ENCODE measurements around the gene DDX55. TPM values are rescaled to one million over a fixed set of nuclear protein-coding genes. Genes with fewer than 3 reads are reported as not detected.
A peak's percentile ranks its signal among the peaks of the same experiment; 100 is the strongest.
"Not testable (repeated sequence)": the region's sequence is repeated elsewhere in the genome, so short reads cannot be mapped to it uniquely, and the experiment has no call there.

Gene DDX55, protein sequence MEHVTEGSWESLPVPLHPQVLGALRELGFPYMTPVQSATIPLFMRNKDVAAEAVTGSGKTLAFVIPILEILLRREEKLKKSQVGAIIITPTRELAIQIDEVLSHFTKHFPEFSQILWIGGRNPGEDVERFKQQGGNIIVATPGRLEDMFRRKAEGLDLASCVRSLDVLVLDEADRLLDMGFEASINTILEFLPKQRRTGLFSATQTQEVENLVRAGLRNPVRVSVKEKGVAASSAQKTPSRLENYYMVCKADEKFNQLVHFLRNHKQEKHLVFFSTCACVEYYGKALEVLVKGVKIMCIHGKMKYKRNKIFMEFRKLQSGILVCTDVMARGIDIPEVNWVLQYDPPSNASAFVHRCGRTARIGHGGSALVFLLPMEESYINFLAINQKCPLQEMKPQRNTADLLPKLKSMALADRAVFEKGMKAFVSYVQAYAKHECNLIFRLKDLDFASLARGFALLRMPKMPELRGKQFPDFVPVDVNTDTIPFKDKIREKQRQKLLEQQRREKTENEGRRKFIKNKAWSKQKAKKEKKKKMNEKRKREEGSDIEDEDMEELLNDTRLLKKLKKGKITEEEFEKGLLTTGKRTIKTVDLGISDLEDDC
- total RNA-seq: 10 to 100 TPM; 25.9 to 42.7 (median 41.5) TPM
- total RNA-seq (2013): 44.1 TPM

DNA sequence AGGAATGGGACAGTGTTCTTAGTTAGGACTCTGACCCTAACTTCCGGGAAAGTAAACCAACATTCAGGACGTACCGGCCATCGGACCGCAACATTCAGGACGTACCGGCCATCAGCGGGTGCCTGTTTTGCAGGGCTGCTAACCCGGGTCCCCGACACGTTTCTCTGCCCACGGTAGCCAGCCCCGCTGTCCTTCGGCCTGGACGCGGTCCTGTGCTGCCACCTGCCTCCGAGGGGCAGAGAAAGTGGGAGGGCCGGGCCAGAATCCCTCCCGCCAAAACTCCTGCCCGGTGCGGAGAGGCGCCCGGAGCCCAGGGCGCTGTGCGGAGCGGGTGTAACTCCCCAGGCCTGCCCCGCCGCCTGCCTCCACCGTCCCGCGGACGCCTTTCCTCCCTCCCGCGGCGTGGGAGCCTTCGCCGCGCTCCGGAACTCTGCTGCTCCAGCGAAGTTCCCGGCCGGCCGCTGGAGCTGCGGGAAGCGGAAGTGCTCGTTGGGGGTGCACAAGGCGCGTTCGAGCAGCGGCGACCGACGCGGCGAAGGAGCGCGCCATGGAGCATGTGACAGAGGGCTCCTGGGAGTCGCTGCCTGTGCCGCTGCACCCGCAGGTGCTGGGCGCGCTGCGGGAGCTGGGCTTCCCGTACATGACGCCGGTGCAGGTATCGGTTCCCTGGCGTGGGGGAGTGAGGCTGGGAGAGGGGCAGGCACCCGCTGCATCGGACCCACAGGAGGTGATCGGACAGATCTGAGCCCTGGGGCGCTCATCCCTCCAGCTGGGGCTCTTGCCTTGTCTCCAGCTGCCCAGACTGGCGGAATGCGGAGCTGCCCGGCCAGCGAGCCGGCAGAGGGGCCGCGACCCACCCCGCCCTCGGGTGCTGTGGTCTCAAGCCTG is at the start of gene DDX55:
Gene DDX55, plus strand, starts transcription at position 498 of the 888 bp plus-strand sequence. Its CDS starts 50 bp downstream, at position 548.
- peaks cover 26% of the 10 kb centered on the region for H3K4me1 ChIP-seq (ENCODE audit: control insufficient read depth, insufficient read depth, low read length)
- no peaks in the 10 kb centered on the region for H3K9me3 ChIP-seq (ENCODE audit: control insufficient read depth, insufficient read depth, low read length)
- Mint-ChIP-seq H3K27me3 (ENCODE audit: low read depth in 2 of 2) (no peaks in the 10 kb centered on the region), H3K9me3 (no peaks in the 10 kb centered on the region), H3K36me3 (peaks cover 9% of the 10 kb centered on the region), H3K4me3 (peak within 1 kb of the TSS; percentile 99), H3K27ac (peak within 1 kb of the TSS; percentile 92 to 97), H3K4me1 (peaks cover 21 to 23% of the 10 kb centered on the region in 2 donors)
- H3K27me3 ChIP-seq (ENCODE audit: control insufficient read depth, insufficient read depth, low read length): no peaks in the 10 kb centered on the region
- H3K4me3 ChIP-seq (ENCODE audit: low read length): peak within 1 kb of the TSS; percentile 93
- H3K27ac ChIP-seq (ENCODE audit: low read length): peak within 1 kb of the TSS; percentile 83
- ATAC-seq: peak; percentile 91 to 96 (median 94)
- peak; percentile 81 to 95 for DNase-seq
- TF ChIP-seq, protein P1, sequence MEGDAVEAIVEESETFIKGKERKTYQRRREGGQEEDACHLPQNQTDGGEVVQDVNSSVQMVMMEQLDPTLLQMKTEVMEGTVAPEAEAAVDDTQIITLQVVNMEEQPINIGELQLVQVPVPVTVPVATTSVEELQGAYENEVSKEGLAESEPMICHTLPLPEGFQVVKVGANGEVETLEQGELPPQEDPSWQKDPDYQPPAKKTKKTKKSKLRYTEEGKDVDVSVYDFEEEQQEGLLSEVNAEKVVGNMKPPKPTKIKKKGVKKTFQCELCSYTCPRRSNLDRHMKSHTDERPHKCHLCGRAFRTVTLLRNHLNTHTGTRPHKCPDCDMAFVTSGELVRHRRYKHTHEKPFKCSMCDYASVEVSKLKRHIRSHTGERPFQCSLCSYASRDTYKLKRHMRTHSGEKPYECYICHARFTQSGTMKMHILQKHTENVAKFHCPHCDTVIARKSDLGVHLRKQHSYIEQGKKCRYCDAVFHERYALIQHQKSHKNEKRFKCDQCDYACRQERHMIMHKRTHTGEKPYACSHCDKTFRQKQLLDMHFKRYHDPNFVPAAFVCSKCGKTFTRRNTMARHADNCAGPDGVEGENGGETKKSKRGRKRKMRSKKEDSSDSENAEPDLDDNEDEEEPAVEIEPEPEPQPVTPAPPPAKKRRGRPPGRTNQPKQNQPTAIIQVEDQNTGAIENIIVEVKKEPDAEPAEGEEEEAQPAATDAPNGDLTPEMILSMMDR (IDR thresholded peaks at IDR 0.05): peak; percentile 43
- WGBS (ENCODE audit: insufficient coverage): under 1% methylated on average over 81 of the region's 81 CpGs
- intact Hi-C loops (cut with micrococcal nuclease): loop anchor here (5.0 kb wide), 1 partner anchor 240 kb away; the partner anchor contains the start of gene SBNO1
- H3K36me3 ChIP-seq (ENCODE audit: control insufficient read depth, insufficient read depth, low read length): peaks cover 25% of the 10 kb centered on the region

DNA sequence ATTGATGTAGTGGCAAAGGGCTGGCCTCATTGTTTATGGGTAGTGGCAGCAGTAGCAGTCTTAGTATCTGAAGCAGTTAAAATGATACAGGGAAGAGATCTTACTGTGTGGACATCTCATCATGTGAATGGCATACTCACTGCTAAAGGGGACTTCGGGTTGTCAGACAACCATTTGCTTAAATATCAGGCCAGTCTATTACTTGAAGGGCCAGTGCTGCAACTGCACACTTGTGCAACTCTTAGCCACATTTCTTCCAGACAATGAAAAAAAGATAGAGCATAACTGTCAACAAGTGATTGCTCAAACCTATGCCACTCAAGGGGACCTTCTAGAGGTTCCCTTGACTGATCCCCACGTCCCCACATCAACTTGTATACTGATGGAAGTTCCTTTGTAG is 47.8 kb upstream of the DDX55 start:
- H3K4me3 ChIP-seq (ENCODE audit: low read length); ATAC-seq; H3K9me3 ChIP-seq (ENCODE audit: control insufficient read depth, insufficient read depth, low read length); H3K27me3 Mint-ChIP-seq (ENCODE audit: low read depth in 2 of 2); DNase-seq; H3K27me3 ChIP-seq (ENCODE audit: control insufficient read depth, insufficient read depth, low read length); H3K4me1 Mint-ChIP-seq; H3K27ac ChIP-seq (ENCODE audit: low read length); H3K36me3 ChIP-seq (ENCODE audit: control insufficient read depth, insufficient read depth, low read length); H3K9me3 Mint-ChIP-seq; intact Hi-C loops (cut with micrococcal nuclease); H3K36me3 Mint-ChIP-seq; H3K4me3 Mint-ChIP-seq; H3K27ac Mint-ChIP-seq; H3K4me1 ChIP-seq (ENCODE audit: control insufficient read depth, insufficient read depth, low read length): not testable (repeated sequence)
- 82% methylated on average over 2 of the region's 2 CpGs for WGBS (ENCODE audit: insufficient coverage)

DNA sequence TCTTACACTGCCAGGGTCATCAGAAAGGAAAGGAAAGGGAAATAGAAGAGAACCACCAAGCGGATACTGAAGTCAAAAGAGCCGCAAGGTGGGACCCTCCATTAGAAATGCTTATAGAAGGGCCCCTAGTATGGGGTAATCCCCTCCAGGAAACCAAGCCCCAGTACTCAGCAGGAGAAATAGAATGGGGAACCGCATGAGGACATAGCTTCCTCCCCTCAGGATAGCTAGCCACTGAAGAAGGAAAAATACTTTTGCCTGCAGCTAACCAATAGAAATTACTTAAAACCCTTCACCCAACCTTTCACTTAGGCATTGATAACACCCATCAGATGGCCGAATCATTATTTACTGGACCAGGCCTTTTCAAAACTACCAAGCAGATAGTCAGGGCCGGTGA is 47.1 kb upstream of the DDX55 start:
- H3K36me3 ChIP-seq (ENCODE audit: control insufficient read depth, insufficient read depth, low read length); H3K36me3 Mint-ChIP-seq; H3K4me3 Mint-ChIP-seq; H3K27me3 Mint-ChIP-seq (ENCODE audit: low read depth in 2 of 2); H3K9me3 ChIP-seq (ENCODE audit: control insufficient read depth, insufficient read depth, low read length); intact Hi-C loops (cut with micrococcal nuclease); H3K4me1 ChIP-seq (ENCODE audit: control insufficient read depth, insufficient read depth, low read length); DNase-seq; H3K4me1 Mint-ChIP-seq; ATAC-seq; H3K27ac ChIP-seq (ENCODE audit: low read length); H3K9me3 Mint-ChIP-seq; H3K27me3 ChIP-seq (ENCODE audit: control insufficient read depth, insufficient read depth, low read length); H3K27ac Mint-ChIP-seq; H3K4me3 ChIP-seq (ENCODE audit: low read length): not testable (repeated sequence)
- WGBS (ENCODE audit: insufficient coverage): 88% methylated on average over 5 of the region's 5 CpGs

DNA sequence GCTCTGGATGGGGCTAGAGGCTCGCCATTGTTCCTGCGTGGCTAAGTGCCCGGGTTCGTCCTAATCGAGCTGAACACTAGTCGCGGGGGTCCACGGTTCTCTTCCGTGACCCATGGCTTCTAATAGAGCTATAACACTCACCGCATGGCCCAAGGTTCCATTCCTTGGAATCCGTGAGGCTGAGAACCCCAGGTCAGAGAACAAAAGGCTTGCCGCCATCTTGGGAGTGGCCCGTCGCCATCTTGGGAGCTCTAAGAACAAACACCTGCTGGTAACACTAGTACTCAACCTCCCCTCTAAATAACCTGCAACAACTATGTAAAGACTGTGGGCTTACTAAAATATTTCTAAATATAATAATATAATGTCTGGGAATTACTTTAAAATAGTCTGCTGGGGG is 43.4 kb upstream of the DDX55 start:
- H3K27ac Mint-ChIP-seq; ATAC-seq; H3K4me1 Mint-ChIP-seq; H3K27ac ChIP-seq (ENCODE audit: low read length); H3K4me1 ChIP-seq (ENCODE audit: control insufficient read depth, insufficient read depth, low read length); H3K27me3 ChIP-seq (ENCODE audit: control insufficient read depth, insufficient read depth, low read length); intact Hi-C loops (cut with micrococcal nuclease); H3K4me3 Mint-ChIP-seq; H3K4me3 ChIP-seq (ENCODE audit: low read length); H3K36me3 ChIP-seq (ENCODE audit: control insufficient read depth, insufficient read depth, low read length); H3K9me3 Mint-ChIP-seq; DNase-seq; H3K27me3 Mint-ChIP-seq (ENCODE audit: low read depth in 2 of 2); H3K36me3 Mint-ChIP-seq; H3K9me3 ChIP-seq (ENCODE audit: control insufficient read depth, insufficient read depth, low read length): not testable (repeated sequence)
- WGBS (ENCODE audit: insufficient coverage): 96% methylated on average over 14 of the region's 14 CpGs
